Neutrophil (primary cell): ENCODE data around the gene SHH.

Source experiments
- H3K27ac ChIP-seq: fragments of 200-600 bp; sonication (generic); 2 replicates; pipeline ENCODE4 v1.5.1; 2016; ENCODE audit warnings: mild to moderate bottlenecking, moderate library complexity
- H3K27me3 ChIP-seq: fragments of 200-600 bp; sonication (generic); 2 replicates; pipeline ENCODE4 v1.6.0; 2016; ENCODE audit warnings: mild to moderate bottlenecking
- H3K36me3 ChIP-seq: fragments of 200-600 bp; sonication (generic); 2 replicates; pipeline ENCODE4 v1.5.1; 2017
- H3K4me1 ChIP-seq, 2 experiments: fragments of 200-600 bp in 1 of 2; sonication (generic) in 1 of 2; 1 replicate in 1 of 2; 2 replicates in 1 of 2; pipeline versions ENCODE4 v1.5.1 to v1.6.1; 2013 to 2016; ENCODE audit warnings: low read depth in 1 of 2, low read length in 1 of 2, mild to moderate bottlenecking in 1 of 2, moderate library complexity in 1 of 2; ENCODE audit not compliant: control insufficient read depth in 1 of 2, insufficient read depth in 1 of 2
- H3K4me3 ChIP-seq, 2 experiments: fragments of 200-600 bp in 1 of 2; sonication (generic) in 1 of 2; 1 replicate in 1 of 2; 2 replicates in 1 of 2; pipeline ENCODE4 v1.5.1; 2013 to 2016; ENCODE audit warnings: low read depth in 1 of 2, low read length in 1 of 2, mild to moderate bottlenecking in 1 of 2, moderate library complexity in 1 of 2
- H3K9me3 ChIP-seq: fragments of 200-600 bp; sonication (generic); 2 replicates; pipeline ENCODE4 v1.5.1; 2016
- CTCF ChIP-seq: fragments of 200-600 bp; sonication (generic); IDR thresholded peaks from 2 replicates; pipeline ENCODE4 v1.5.1; 2016; ENCODE audit warnings: antibody characterized with exemption

SHH gene

GRCh38 chr7:155792999-155793560 lies 19.2 kb downstream of the SHH start:
- H3K27ac ChIP-seq, result no peak overlapping the region
- H3K4me1 ChIP-seq, result peaks cover 0 to 5% of the 10 kb centered on the region in 2 experiments
- no peaks in the 10 kb centered on the region for H3K36me3 ChIP-seq
- TF ChIP-seq CTCF, result no peak
- peaks cover 73% of the 10 kb centered on the region for H3K27me3 ChIP-seq
- H3K9me3 ChIP-seq, result no peaks in the 10 kb centered on the region
- no peak overlapping the region for H3K4me3 ChIP-seq

GRCh38 chr7:155792315-155792960 lies 19.8 kb downstream of the SHH start:
- Histone ChIP-seq H3K9me3 (no peaks in the 10 kb centered on the region), H3K4me3 (no peak overlapping the region), H3K36me3 (no peaks in the 10 kb centered on the region), H3K27ac (no peak overlapping the region), H3K4me1 (peaks cover 0 to 5% of the 10 kb centered on the region in 2 experiments), H3K27me3 (peaks cover 73% of the 10 kb centered on the region)
- no peak for TF ChIP-seq CTCF

- Histone ChIP-seq H3K27ac (no peak overlapping the region), H3K4me3 (no peak overlapping the region), H3K27me3 (peaks cover 73% of the 10 kb centered on the region), H3K9me3 (no peaks in the 10 kb centered on the region), H3K36me3 (no peaks in the 10 kb centered on the region), H3K4me1 (peaks cover 0 to 8% of the 10 kb centered on the region in 2 experiments)
- no peak for TF ChIP-seq CTCF
Observed at GRCh38 chr7:155791836-155792235, 20.4 kb downstream of the SHH start.

GRCh38 chr7:155791214-155791737 lies 21.0 kb downstream of the SHH start:
- H3K4me1 ChIP-seq, result peaks cover 0 to 7% of the 10 kb centered on the region in 2 experiments
- peaks cover 73% of the 10 kb centered on the region for H3K27me3 ChIP-seq
- H3K4me3 ChIP-seq, result no peak overlapping the region
- no peaks in the 10 kb centered on the region for H3K9me3 ChIP-seq
- H3K27ac ChIP-seq, result no peak overlapping the region
- H3K36me3 ChIP-seq, result no peaks in the 10 kb centered on the region
- TF ChIP-seq CTCF, result no peak

GRCh38 chr7:155790666-155791065 lies 21.6 kb downstream of the SHH start:
- Histone ChIP-seq H3K27ac (no peak overlapping the region), H3K27me3 (peaks cover 73% of the 10 kb centered on the region), H3K36me3 (peaks cover 3% of the 10 kb centered on the region), H3K4me1 (peaks cover 0 to 7% of the 10 kb centered on the region in 2 experiments), H3K9me3 (no peaks in the 10 kb centered on the region), H3K4me3 (no peak overlapping the region)
- TF ChIP-seq CTCF, result no peak
